ENCODE measurements around the gene TBPL2. TPM values are rescaled to one million over a fixed set of nuclear protein-coding genes. Genes with fewer than 3 reads are reported as not detected.
"Not testable (repeated sequence)": the region's sequence is repeated elsewhere in the genome, so short reads cannot be mapped to it uniquely, and the experiment has no call there.

Gene TBPL2
- not detected for polyA plus RNA-seq (2013, experiment 1 of 2)
- not detected for polyA plus RNA-seq (2013, experiment 2 of 2)

GRCh38 chr14:55440385-55440784, at the start of gene TBPL2:
TSS of gene TBPL2 (minus strand) at chr14:55440616. CDS start at chr14:55440449, 167 bp downstream.
- Histone ChIP-seq H3K4me1 (ENCODE audit: insufficient read depth, low read length) (no peaks in the 10 kb centered on the region), H3K27ac (ENCODE audit: low read depth, low read length) (no peak within 1 kb of the TSS), H3K9me3 (ENCODE audit: insufficient read depth, low read depth, low read length) (no peaks in the 10 kb centered on the region), H3K9ac (ENCODE audit: low read depth, low read length) (no peak within 1 kb of the TSS), H3K27me3 (ENCODE audit: insufficient read depth, low read length) (no peaks in the 10 kb centered on the region), H3K36me3 (ENCODE audit: insufficient read depth, low read length) (no peaks in the 10 kb centered on the region), H3K4me3 (ENCODE audit: low read length) (no peak within 1 kb of the TSS)
- 95% methylated on average over 28 of the region's 29 CpGs for WGBS

DNA sequence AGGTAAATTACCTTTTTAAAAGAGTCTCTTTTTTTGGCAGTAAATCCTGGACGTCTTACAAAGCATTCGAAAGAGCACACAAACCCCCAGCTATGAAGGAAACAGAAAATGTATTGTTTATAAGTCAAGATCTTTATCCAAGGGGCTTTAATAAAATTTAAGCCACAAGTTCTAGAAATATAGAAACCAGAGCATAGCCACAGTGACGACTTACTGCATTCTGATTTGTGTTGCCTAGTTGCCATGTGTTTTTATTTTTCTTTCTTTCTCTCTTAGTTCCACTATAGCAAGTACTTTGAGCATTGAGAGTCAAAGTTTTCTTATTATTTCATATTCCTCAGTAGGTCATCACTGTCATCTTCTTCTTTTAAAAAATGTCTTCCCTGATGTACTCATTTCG, 47.8 kb upstream of the TBPL2 start:
- no peak overlapping the region for H3K27ac ChIP-seq (ENCODE audit: low read depth, low read length)
- 81% methylated on average over 2 of the region's 4 CpGs for WGBS
- H3K27me3 ChIP-seq (ENCODE audit: insufficient read depth, low read length): no peaks in the 10 kb centered on the region
- no peak overlapping the region for H3K9ac ChIP-seq (ENCODE audit: low read depth, low read length)
- H3K9me3 ChIP-seq (ENCODE audit: insufficient read depth, low read depth, low read length): no peaks in the 10 kb centered on the region
- H3K4me3 ChIP-seq (ENCODE audit: low read length): no peak overlapping the region
- no peaks in the 10 kb centered on the region for H3K4me1 ChIP-seq (ENCODE audit: insufficient read depth, low read length)
- no peaks in the 10 kb centered on the region for H3K36me3 ChIP-seq (ENCODE audit: insufficient read depth, low read length)

- no peak overlapping the region for H3K27ac ChIP-seq (ENCODE audit: low read depth, low read length)
- 93% methylated on average over 4 of the region's 4 CpGs for WGBS
Observed at GRCh38 chr14:55482936-55483605, 42.7 kb upstream of the TBPL2 start.

GRCh38 chr14:55481769-55482168, 41.4 kb upstream of the TBPL2 start:
- 90% methylated on average over 4 of the region's 5 CpGs for WGBS
- Histone ChIP-seq H3K9me3 (ENCODE audit: insufficient read depth, low read depth, low read length) (no peaks in the 10 kb centered on the region), H3K4me3 (ENCODE audit: low read length) (no peak overlapping the region), H3K9ac (ENCODE audit: low read depth, low read length) (no peak overlapping the region), H3K27ac (ENCODE audit: low read depth, low read length) (no peak overlapping the region), H3K27me3 (ENCODE audit: insufficient read depth, low read length) (no peaks in the 10 kb centered on the region), H3K36me3 (ENCODE audit: insufficient read depth, low read length) (no peaks in the 10 kb centered on the region), H3K4me1 (ENCODE audit: insufficient read depth, low read length) (no peaks in the 10 kb centered on the region)

More at GRCh38 chr14:55482936-55483605, 42.7 kb upstream of the TBPL2 start:
- no peaks in the 10 kb centered on the region for H3K4me1 ChIP-seq (ENCODE audit: insufficient read depth, low read length)
- no peaks in the 10 kb centered on the region for H3K36me3 ChIP-seq (ENCODE audit: insufficient read depth, low read length)
- no peaks in the 10 kb centered on the region for H3K9me3 ChIP-seq (ENCODE audit: insufficient read depth, low read depth, low read length)
- H3K4me3 ChIP-seq (ENCODE audit: low read length): no peak overlapping the region
- no peak overlapping the region for H3K9ac ChIP-seq (ENCODE audit: low read depth, low read length)
- H3K27me3 ChIP-seq (ENCODE audit: insufficient read depth, low read length): no peaks in the 10 kb centered on the region

- H3K36me3 ChIP-seq (ENCODE audit: insufficient read depth, low read length): no peaks in the 10 kb centered on the region
- no peak overlapping the region for H3K27ac ChIP-seq (ENCODE audit: low read depth, low read length)
- H3K4me1 ChIP-seq (ENCODE audit: insufficient read depth, low read length): no peaks in the 10 kb centered on the region
- WGBS: 87% methylated on average over 4 of the region's 4 CpGs
- no peak overlapping the region for H3K4me3 ChIP-seq (ENCODE audit: low read length)
- no peak overlapping the region for H3K9ac ChIP-seq (ENCODE audit: low read depth, low read length)
- H3K27me3 ChIP-seq (ENCODE audit: insufficient read depth, low read length): no peaks in the 10 kb centered on the region
- H3K9me3 ChIP-seq (ENCODE audit: insufficient read depth, low read depth, low read length): no peaks in the 10 kb centered on the region
Observed at GRCh38 chr14:55477680-55478079, 37.3 kb upstream of the TBPL2 start.

- not testable (repeated sequence) for H3K4me1 ChIP-seq (ENCODE audit: insufficient read depth, low read length); H3K27me3 ChIP-seq (ENCODE audit: insufficient read depth, low read length); H3K36me3 ChIP-seq (ENCODE audit: insufficient read depth, low read length); H3K4me3 ChIP-seq (ENCODE audit: low read length); H3K9ac ChIP-seq (ENCODE audit: low read depth, low read length); H3K27ac ChIP-seq (ENCODE audit: low read depth, low read length); H3K9me3 ChIP-seq (ENCODE audit: insufficient read depth, low read depth, low read length)
- 100% methylated on average over 3 of the region's 3 CpGs for WGBS
Observed at GRCh38 chr14:55476448-55476847, 36.0 kb upstream of the TBPL2 start.

GRCh38 chr14:55473786-55474185, 33.4 kb upstream of the TBPL2 start:
- no CpG with 5 or more reads among the region's 7 CpGs for WGBS
- Histone ChIP-seq H3K9me3 (ENCODE audit: insufficient read depth, low read depth, low read length) (no peaks in the 10 kb centered on the region), H3K36me3 (ENCODE audit: insufficient read depth, low read length) (no peaks in the 10 kb centered on the region), H3K27me3 (ENCODE audit: insufficient read depth, low read length) (no peaks in the 10 kb centered on the region), H3K9ac (ENCODE audit: low read depth, low read length) (no peak overlapping the region), H3K4me3 (ENCODE audit: low read length) (no peak overlapping the region), H3K4me1 (ENCODE audit: insufficient read depth, low read length) (no peaks in the 10 kb centered on the region), H3K27ac (ENCODE audit: low read depth, low read length) (no peak overlapping the region)

DNA sequence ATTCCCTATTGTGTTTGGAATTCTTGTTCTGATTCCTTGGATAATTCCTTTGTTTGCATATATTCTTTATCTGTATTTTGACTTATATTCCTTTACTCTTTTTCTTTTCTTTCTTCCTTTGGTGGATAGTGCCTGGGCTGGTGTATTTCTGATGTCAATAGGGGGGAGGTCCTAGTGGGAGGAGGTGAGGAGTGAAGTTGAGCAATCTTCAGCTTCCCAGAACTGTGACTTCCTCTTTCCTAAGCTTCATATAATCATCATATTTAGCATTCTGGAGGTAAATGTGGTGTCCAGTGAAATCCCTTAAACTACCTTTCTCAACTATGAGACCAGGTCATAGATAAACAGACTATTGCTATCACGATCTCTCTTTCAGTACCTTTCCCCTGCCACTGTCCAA, 29.6 kb upstream of the TBPL2 start:
- no peak overlapping the region for H3K9ac ChIP-seq (ENCODE audit: low read depth, low read length)
- peaks cover 8% of the 10 kb centered on the region; the same call in 1 of the 2 replicates for H3K9me3 ChIP-seq (ENCODE audit: insufficient read depth, low read depth, low read length)
- H3K27me3 ChIP-seq (ENCODE audit: insufficient read depth, low read length): no peaks in the 10 kb centered on the region
- no peak overlapping the region for H3K27ac ChIP-seq (ENCODE audit: low read depth, low read length)
- H3K36me3 ChIP-seq (ENCODE audit: insufficient read depth, low read length): no peaks in the 10 kb centered on the region
- whole genome bisulfite sequencing: 91% methylated on average over 1 of the region's 1 CpG
- no peak overlapping the region for H3K4me3 ChIP-seq (ENCODE audit: low read length)
- H3K4me1 ChIP-seq (ENCODE audit: insufficient read depth, low read length): no peaks in the 10 kb centered on the region

DNA sequence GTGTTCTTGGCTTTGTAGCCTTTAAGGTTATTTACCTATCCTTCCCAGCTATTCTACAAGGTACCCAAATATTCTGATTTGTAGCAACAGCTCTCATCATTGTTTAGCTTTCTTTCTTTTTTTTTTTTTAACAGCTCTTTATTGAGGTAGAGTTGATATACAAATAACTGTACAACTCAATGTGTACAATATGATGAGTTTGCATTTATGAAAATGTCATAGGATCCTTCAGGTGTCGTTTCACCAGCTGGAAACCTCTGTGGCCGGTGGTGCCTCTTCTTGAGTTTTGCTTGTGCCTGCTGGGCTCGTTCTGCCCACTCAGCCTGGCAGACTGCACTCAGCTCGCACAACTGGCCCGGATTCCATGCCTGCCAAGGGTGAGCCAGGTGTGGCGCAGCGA, 26.9 kb upstream of the TBPL2 start:
- no peak overlapping the region for H3K27ac ChIP-seq (ENCODE audit: low read depth, low read length)
- H3K9ac ChIP-seq (ENCODE audit: low read depth, low read length): no peak overlapping the region
- H3K4me1 ChIP-seq (ENCODE audit: insufficient read depth, low read length): no peaks in the 10 kb centered on the region
- no peaks in the 10 kb centered on the region for H3K36me3 ChIP-seq (ENCODE audit: insufficient read depth, low read length)
- WGBS: 95% methylated on average over 7 of the region's 7 CpGs
- H3K4me3 ChIP-seq (ENCODE audit: low read length): no peak overlapping the region
- H3K9me3 ChIP-seq (ENCODE audit: insufficient read depth, low read depth, low read length): peaks cover 8% of the 10 kb centered on the region; the same call in 1 of the 2 replicates
- H3K27me3 ChIP-seq (ENCODE audit: insufficient read depth, low read length): no peaks in the 10 kb centered on the region

- Histone ChIP-seq H3K4me3 (ENCODE audit: low read length) (no peak overlapping the region), H3K9me3 (ENCODE audit: insufficient read depth, low read depth, low read length) (0 out of 2 replicates have a peak, but pooled peaks cover 3% of the 10 kb centered on the region), H3K4me1 (ENCODE audit: insufficient read depth, low read length) (peaks cover 10% of the 10 kb centered on the region), H3K27ac (ENCODE audit: low read depth, low read length) (no peak overlapping the region), H3K9ac (ENCODE audit: low read depth, low read length) (no peak overlapping the region), H3K27me3 (ENCODE audit: insufficient read depth, low read length) (no peaks in the 10 kb centered on the region), H3K36me3 (ENCODE audit: insufficient read depth, low read length) (no peaks in the 10 kb centered on the region)
- WGBS: 90% methylated on average over 8 of the region's 9 CpGs
Observed at GRCh38 chr14:55458800-55459515, 18.5 kb upstream of the TBPL2 start.

DNA sequence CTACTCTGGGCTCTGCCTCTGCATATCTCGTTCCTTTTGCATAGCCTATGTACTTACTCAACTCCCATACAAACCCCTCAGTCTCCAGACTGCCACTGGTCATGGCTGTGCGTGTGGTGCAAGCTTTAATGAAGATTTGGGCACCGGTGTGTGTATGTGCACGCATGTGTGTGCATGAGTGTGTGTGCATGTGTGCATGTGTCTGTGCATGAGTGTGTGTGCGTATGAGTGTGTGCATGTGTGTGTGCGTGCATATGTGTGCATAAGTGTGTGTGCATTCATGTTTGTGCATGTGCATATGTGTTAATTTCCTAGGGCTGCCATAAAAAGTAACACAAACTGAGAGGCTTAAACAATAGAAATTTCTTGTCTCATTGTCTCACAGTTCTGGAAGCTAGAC, 17.1 kb upstream of the TBPL2 start:
- no peaks in the 10 kb centered on the region for H3K36me3 ChIP-seq (ENCODE audit: insufficient read depth, low read length)
- H3K27me3 ChIP-seq (ENCODE audit: insufficient read depth, low read length): no peaks in the 10 kb centered on the region
- H3K4me3 ChIP-seq (ENCODE audit: low read length): no peak overlapping the region
- no peak overlapping the region for H3K27ac ChIP-seq (ENCODE audit: low read depth, low read length)
- 93% methylated on average over 6 of the region's 6 CpGs for WGBS
- H3K9me3 ChIP-seq (ENCODE audit: insufficient read depth, low read depth, low read length): 0 out of 2 replicates have a peak, but pooled peaks cover 3% of the 10 kb centered on the region
- no peak overlapping the region for H3K9ac ChIP-seq (ENCODE audit: low read depth, low read length)
- peaks cover 15% of the 10 kb centered on the region for H3K4me1 ChIP-seq (ENCODE audit: insufficient read depth, low read length)

Measured in HUES64 (cell line).